Natural killer cell (primary cell): Measurements from ENCODE around the gene HERC3. TPM values are rescaled to one million over a fixed set of nuclear protein-coding genes. Genes with fewer than 3 reads are reported as not detected.

Experiments used
- ATAC-seq, 3 donors: fragments of 150-1000 bp in 2 of 3; fragments of 200-7000 bp in 1 of 3; cut with Tn5 transposase; 1 replicate in 1 of 3; 2 replicates in 2 of 3; pipeline ENCODE4 v1.10.0; 2021; ENCODE audit warnings: mild to moderate bottlenecking in 2 of 3, moderate library complexity in 2 of 3
- DNase-seq, 2 donors: peaks; one replicate each; pipeline versions ENCODE4 v3.0.0 to v3.0.0-alpha.2; 2013 to 2021; ENCODE audit warnings: mixed read lengths in 1 of 2
- H3K27ac ChIP-seq: one replicate; pipeline ENCODE4 v1.5.1; 2013; ENCODE audit warnings: mild to moderate bottlenecking, low read length
- H3K27me3 ChIP-seq: one replicate; pipeline ENCODE4 v1.6.1; 2013; ENCODE audit warnings: low read length; ENCODE audit not compliant: control insufficient read depth, insufficient read depth
- H3K36me3 ChIP-seq: one replicate; pipeline ENCODE4 v1.6.1; 2013; ENCODE audit warnings: low read length; ENCODE audit not compliant: control insufficient read depth, insufficient read depth
- H3K4me1 ChIP-seq: one replicate; pipeline ENCODE4 v1.6.1; 2013; ENCODE audit warnings: low read length; ENCODE audit not compliant: control insufficient read depth, insufficient read depth
- H3K4me3 ChIP-seq: one replicate; pipeline ENCODE4 v1.5.1; 2013; ENCODE audit warnings: low read length
- H3K9me3 ChIP-seq: one replicate; pipeline ENCODE4 v1.6.1; 2013; ENCODE audit warnings: low read length; ENCODE audit not compliant: control insufficient read depth, insufficient read depth
- H3K27ac Mint-ChIP-seq, 2 donors: one replicate each; pipeline ENCODE4 v1.8.0; 2022; ENCODE audit warnings: mild to moderate bottlenecking in 2 of 2, mixed read lengths in 2 of 2, moderate library complexity in 1 of 2
- H3K27me3 Mint-ChIP-seq, 2 donors: one replicate each; pipeline ENCODE4 v1.8.0; 2022; ENCODE audit warnings: low read depth in 2 of 2, mixed read lengths in 2 of 2
- H3K36me3 Mint-ChIP-seq: one replicate; pipeline ENCODE4 v1.8.0; 2022; ENCODE audit warnings: mixed read lengths
- H3K4me1 Mint-ChIP-seq, 2 donors: one replicate each; pipeline ENCODE4 v1.8.0; 2022; ENCODE audit warnings: mixed read lengths in 2 of 2
- H3K4me3 Mint-ChIP-seq: one replicate; pipeline ENCODE4 v1.8.0; 2022; ENCODE audit warnings: mild to moderate bottlenecking, moderate library complexity, mixed read lengths
- H3K9me3 Mint-ChIP-seq, 2 donors: one replicate each; pipeline ENCODE4 v1.8.0; 2022; ENCODE audit warnings: mixed read lengths in 2 of 2
- WGBS: methylation state at CpG from one replicate; pipeline ENCODE4 v1.1.7; 2013; ENCODE audit warnings: missing lambda C conversion rate; ENCODE audit not compliant: insufficient coverage; 5-methylcytosine and 5-hydroxymethylcytosine counted together
- intact Hi-C: fragments of 100-400 bp; cut with micrococcal nuclease; formaldehyde crosslinking; loops from one replicate; pipeline ENCODE4 v1.14.2; 2022
- total RNA-seq, 4 donors: library from RNA; stranded (reverse); fragments of 120-200 nt in 1 of 4; gene quantifications; one replicate each; pipeline versions ENCODE4 v1.2.3 to v1.2.4, GENCODE V29; 2013 to 2022
- TF ChIP-seq, protein P1 (sequence below): fragments of 200-600 bp; IDR thresholded peaks from one replicate; pipeline ENCODE4 v1.8.0; 2022; ENCODE audit warnings: antibody characterized with exemption

HERC3 gene
- total RNA-seq, 3 donors from 2014 or later (not counting 1 experiment from before 2014, with no cell fraction given) = 59.1 to 85.0 (median 61.9) TPM

DNA sequence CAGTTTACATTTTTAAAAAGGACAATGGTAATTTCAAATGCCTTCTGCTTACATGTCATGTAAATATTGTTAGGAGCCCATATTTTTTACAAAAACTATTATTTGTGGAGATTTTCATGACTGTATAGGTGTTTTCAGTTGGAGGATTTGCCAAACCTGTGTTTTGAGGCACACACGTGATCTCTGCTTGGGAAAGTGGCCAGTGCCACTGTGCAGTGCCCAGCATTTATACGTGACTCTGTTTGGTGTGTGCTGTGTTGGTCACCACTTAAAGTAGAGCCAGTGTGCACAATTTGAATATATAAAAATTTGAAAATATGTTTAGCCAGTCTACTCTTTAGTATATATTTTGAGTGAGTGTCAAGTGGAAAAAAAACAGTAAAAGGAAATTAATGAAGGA lies 132.1 kb downstream of the HERC3 start:
- Mint-ChIP-seq H3K9me3 (no peaks in the 10 kb centered on the region), H3K4me3 (no peak overlapping the region), H3K27me3 (no peaks in the 10 kb centered on the region), H3K27ac (no peak overlapping the region), H3K36me3 (peaks cover 6% of the 10 kb centered on the region), H3K4me1 (no peaks in the 10 kb centered on the region)
- ATAC-seq (no peak), DNase-seq (no peak)
- no peaks in the 10 kb centered on the region for H3K27me3 ChIP-seq
- intact Hi-C loops = no loop called here
- H3K27ac ChIP-seq = no peak overlapping the region
- WGBS = 95% methylated on average over 2 of the region's 2 CpGs
- no peaks in the 10 kb centered on the region for H3K9me3 ChIP-seq
- no peaks in the 10 kb centered on the region for H3K4me1 ChIP-seq
- H3K36me3 ChIP-seq = peaks cover 54% of the 10 kb centered on the region
- TF ChIP-seq, protein P1, sequence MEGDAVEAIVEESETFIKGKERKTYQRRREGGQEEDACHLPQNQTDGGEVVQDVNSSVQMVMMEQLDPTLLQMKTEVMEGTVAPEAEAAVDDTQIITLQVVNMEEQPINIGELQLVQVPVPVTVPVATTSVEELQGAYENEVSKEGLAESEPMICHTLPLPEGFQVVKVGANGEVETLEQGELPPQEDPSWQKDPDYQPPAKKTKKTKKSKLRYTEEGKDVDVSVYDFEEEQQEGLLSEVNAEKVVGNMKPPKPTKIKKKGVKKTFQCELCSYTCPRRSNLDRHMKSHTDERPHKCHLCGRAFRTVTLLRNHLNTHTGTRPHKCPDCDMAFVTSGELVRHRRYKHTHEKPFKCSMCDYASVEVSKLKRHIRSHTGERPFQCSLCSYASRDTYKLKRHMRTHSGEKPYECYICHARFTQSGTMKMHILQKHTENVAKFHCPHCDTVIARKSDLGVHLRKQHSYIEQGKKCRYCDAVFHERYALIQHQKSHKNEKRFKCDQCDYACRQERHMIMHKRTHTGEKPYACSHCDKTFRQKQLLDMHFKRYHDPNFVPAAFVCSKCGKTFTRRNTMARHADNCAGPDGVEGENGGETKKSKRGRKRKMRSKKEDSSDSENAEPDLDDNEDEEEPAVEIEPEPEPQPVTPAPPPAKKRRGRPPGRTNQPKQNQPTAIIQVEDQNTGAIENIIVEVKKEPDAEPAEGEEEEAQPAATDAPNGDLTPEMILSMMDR = no peak
- no peak overlapping the region for H3K4me3 ChIP-seq

DNA sequence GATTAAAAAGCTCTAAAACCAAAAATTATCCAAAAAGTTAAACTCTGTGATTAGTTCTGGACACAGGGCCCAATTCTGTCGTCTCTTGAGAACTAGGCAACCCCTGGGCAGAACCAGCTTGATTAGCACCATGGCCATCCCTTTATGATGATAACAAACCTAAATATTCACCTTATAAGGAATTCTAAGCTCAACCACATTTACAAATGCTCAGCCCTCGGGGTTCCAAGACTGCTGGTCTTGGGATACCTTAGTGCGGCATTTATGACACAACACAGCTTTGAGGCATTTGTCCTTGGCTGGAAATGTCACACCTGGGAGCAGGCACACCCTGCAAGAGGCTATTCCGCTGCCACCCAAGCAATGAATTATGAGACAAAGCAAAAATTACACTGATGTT lies 132.9 kb downstream of the HERC3 start:
- 98% methylated on average over 4 of the region's 4 CpGs for WGBS
- Histone ChIP-seq H3K4me3 (no peak overlapping the region), H3K4me1 (no peaks in the 10 kb centered on the region), H3K9me3 (no peaks in the 10 kb centered on the region), H3K27ac (no peak overlapping the region), H3K36me3 (peaks cover 55% of the 10 kb centered on the region), H3K27me3 (no peaks in the 10 kb centered on the region)
- H3K4me1 Mint-ChIP-seq = no peaks in the 10 kb centered on the region
- no peak for DNase-seq
- TF ChIP-seq, protein P1 = no peak
- no peak overlapping the region for H3K27ac Mint-ChIP-seq
- intact Hi-C loops = no loop called here
- no peaks in the 10 kb centered on the region for H3K27me3 Mint-ChIP-seq
- no peaks in the 10 kb centered on the region for H3K9me3 Mint-ChIP-seq
- H3K36me3 Mint-ChIP-seq = peaks cover 6% of the 10 kb centered on the region
- no peak overlapping the region for H3K4me3 Mint-ChIP-seq
- no peak for ATAC-seq

DNA sequence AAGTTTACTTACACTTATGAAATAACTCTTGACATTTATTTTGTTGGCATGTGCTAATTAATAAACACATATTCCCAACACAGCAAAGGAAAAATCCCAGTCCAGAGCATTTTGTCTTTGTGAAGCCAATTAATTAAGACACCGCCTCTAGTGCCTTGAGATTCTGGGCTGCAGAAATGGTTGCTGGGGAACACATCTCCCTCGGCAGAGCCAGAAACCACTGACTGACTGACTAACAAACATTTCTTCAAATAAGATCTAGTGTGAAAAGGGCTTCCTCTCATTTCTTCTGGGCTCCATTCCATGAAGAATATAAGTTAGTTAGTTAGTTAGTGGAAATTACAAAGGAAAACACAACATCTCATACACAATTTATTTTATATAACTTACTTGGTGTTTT lies 133.7 kb downstream of the HERC3 start:
- no peak overlapping the region for H3K27ac ChIP-seq
- H3K4me1 ChIP-seq = no peaks in the 10 kb centered on the region
- Mint-ChIP-seq H3K4me1 (no peaks in the 10 kb centered on the region), H3K36me3 (peaks cover 6% of the 10 kb centered on the region), H3K27me3 (no peaks in the 10 kb centered on the region), H3K4me3 (no peak overlapping the region), H3K9me3 (no peaks in the 10 kb centered on the region), H3K27ac (no peak overlapping the region)
- intact Hi-C loops = no loop called here
- H3K9me3 ChIP-seq = no peaks in the 10 kb centered on the region
- WGBS = 88% methylated on average over 2 of the region's 2 CpGs
- DNase-seq = no peak
- TF ChIP-seq, protein P1 = no peak
- H3K36me3 ChIP-seq = peaks cover 50% of the 10 kb centered on the region
- H3K4me3 ChIP-seq = no peak overlapping the region
- ATAC-seq = no peak
- H3K27me3 ChIP-seq = no peaks in the 10 kb centered on the region

DNA sequence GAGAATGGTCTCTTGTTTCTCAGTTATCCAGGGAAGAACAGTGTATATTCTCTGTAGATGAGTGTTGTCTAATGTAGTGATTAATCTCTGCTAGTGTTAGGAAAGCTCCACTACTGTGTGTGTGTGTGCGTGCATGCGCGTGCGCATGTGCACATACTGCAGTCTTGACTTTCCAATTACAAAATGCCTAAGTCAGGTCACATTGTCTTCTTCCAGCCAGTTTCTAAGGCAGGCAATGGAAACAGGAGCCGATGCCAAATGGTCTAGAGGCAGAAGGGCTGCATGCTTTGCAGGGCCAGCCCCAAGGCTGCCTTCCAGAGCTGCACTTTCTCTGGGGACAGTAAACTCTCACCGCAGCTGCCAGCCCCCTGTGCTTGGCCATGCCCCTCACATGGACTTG lies 135.9 kb downstream of the HERC3 start:
- H3K27me3 ChIP-seq = no peaks in the 10 kb centered on the region
- H3K36me3 ChIP-seq = peaks cover 37% of the 10 kb centered on the region
- DNase-seq = no peak
- H3K9me3 ChIP-seq = no peaks in the 10 kb centered on the region
- no peak overlapping the region for H3K27ac ChIP-seq
- no peak for ATAC-seq
- 98% methylated on average over 6 of the region's 6 CpGs for WGBS
- Mint-ChIP-seq H3K36me3 (peaks cover 6% of the 10 kb centered on the region), H3K4me3 (no peak overlapping the region), H3K27me3 (no peaks in the 10 kb centered on the region), H3K4me1 (no peaks in the 10 kb centered on the region), H3K27ac (no peak overlapping the region), H3K9me3 (no peaks in the 10 kb centered on the region)
- TF ChIP-seq, protein P1 = no peak
- H3K4me3 ChIP-seq = no peak overlapping the region
- intact Hi-C loops = no loop called here
- H3K4me1 ChIP-seq = no peaks in the 10 kb centered on the region
